IMR-90 (cell line): ENCODE data around the gene ZNF426. TPM values are rescaled to one million over a fixed set of nuclear protein-coding genes. Genes with fewer than 3 reads are reported as not detected.
A peak's percentile ranks its signal among the peaks of the same experiment; 100 is the strongest.

Source experiments
- ATAC-seq: fragments of 200-7000 bp; cut with Tn5 transposase; 2 replicates; pipeline ENCODE4 v1.9.1; 2020; ENCODE audit warnings: low read depth, mild to moderate bottlenecking, moderate library complexity
- BruUV-seq: library from RNA; stranded (reverse); fragments of 400-500 nt; replicated peaks from 2 replicates; lab custom pipeline; 2021; lab: Mats Ljungman, UMichigan
- CTCF ChIA-PET: fragments of 300-600 bp; formaldehyde crosslinking; extraction: SDS; loops from one replicate; lab custom pipeline; 2021; ENCODE audit warnings: antibody characterized with exemption; lab: Yijun Ruan, JAX
- POLR2A ChIA-PET: fragments of 300-600 bp; sonication (Branson Sonifier 250); formaldehyde crosslinking; loops from one replicate; lab custom pipeline; 2022; ENCODE audit warnings: antibody characterized with exemption; ENCODE audit not compliant: unreplicated experiment; lab: Charles Lee
- DNase-seq: peaks from one replicate; pipeline ENCODE4 v3.0.0; 2013
- H2AFZ ChIP-seq: replicated peaks from 2 replicates; pipeline ENCODE3; 2013; ENCODE audit warnings: low read length, mild to moderate bottlenecking; ENCODE audit not compliant: poor library complexity
- H2AK5ac ChIP-seq: 2 replicates; pipeline ENCODE4 v1.6.1; 2013; ENCODE audit warnings: low read depth, low read length, inconsistent platforms
- H2AK9ac ChIP-seq: replicated peaks from 2 replicates; pipeline ENCODE3; 2013; ENCODE audit warnings: mild to moderate bottlenecking, low read depth, low read length, moderate library complexity; ENCODE audit not compliant: poor library complexity
- H2BK120ac ChIP-seq: 2 replicates; pipeline ENCODE4 v1.6.1; 2013; ENCODE audit warnings: low read depth, low read length, inconsistent platforms
- H2BK15ac ChIP-seq: 3 replicates; pipeline ENCODE4 v1.6.1; 2013; ENCODE audit warnings: low read depth, low read length, inconsistent platforms
- H2BK20ac ChIP-seq: 2 replicates; pipeline ENCODE4 v1.6.1; 2013; ENCODE audit warnings: low read depth, mild to moderate bottlenecking, inconsistent platforms, low read length, moderate library complexity
- H2BK5ac ChIP-seq: 2 replicates; pipeline ENCODE4 v1.6.1; 2013; ENCODE audit warnings: mild to moderate bottlenecking, low read depth, low read length, inconsistent platforms; ENCODE audit not compliant: poor library complexity, severe bottlenecking
- H3K14ac ChIP-seq: replicated peaks from 2 replicates; pipeline ENCODE4 v1.6.1; 2013; ENCODE audit warnings: low read depth, low read length, inconsistent platforms
- H3K18ac ChIP-seq: 2 replicates; pipeline ENCODE4 v1.6.1; 2013; ENCODE audit warnings: low read depth, low read length, control low read depth
- H3K23ac ChIP-seq: 2 replicates; pipeline ENCODE4 v1.6.1; 2013; ENCODE audit warnings: low read depth, low read length, inconsistent platforms
- H3K27ac ChIP-seq: 2 replicates; pipeline ENCODE4 v1.5.1; 2013; ENCODE audit warnings: mild to moderate bottlenecking, control low read depth, low read length; ENCODE audit not compliant: insufficient read depth
- H3K27me3 ChIP-seq: 2 replicates; pipeline ENCODE4 v1.6.1; 2013; ENCODE audit warnings: low read length; ENCODE audit not compliant: control insufficient read depth, insufficient read depth
- H3K36me3 ChIP-seq: 2 replicates; pipeline ENCODE4 v1.6.1; 2013; ENCODE audit warnings: low read length, mixed read lengths; ENCODE audit not compliant: control insufficient read depth, insufficient read depth
- H3K4ac ChIP-seq: 2 replicates; pipeline ENCODE4 v1.6.1; 2013; ENCODE audit warnings: low read depth, low read length, inconsistent platforms
- H3K4me1 ChIP-seq: 2 replicates; pipeline ENCODE4 v1.6.1; 2013; ENCODE audit warnings: low read length, mixed read lengths; ENCODE audit not compliant: control insufficient read depth, insufficient read depth
- H3K4me2 ChIP-seq: 2 replicates; pipeline ENCODE4 v1.6.1; 2013; ENCODE audit warnings: low read depth, mild to moderate bottlenecking, control low read depth, low read length, moderate library complexity
- H3K4me3 ChIP-seq: 2 replicates; pipeline ENCODE4 v1.5.1; 2013; ENCODE audit warnings: low read depth, mild to moderate bottlenecking, control low read depth, low read length, moderate library complexity; ENCODE audit not compliant: insufficient read depth
- H3K56ac ChIP-seq: 2 replicates; pipeline ENCODE4 v1.6.1; 2013; ENCODE audit warnings: low read length, inconsistent platforms; ENCODE audit not compliant: insufficient read depth; ENCODE audit errors: extremely low read depth
- H3K79me1 ChIP-seq, 2 experiments: 2 replicates each; pipeline ENCODE4 v1.6.1; 2013; ENCODE audit warnings: low read length in 2 of 2, inconsistent platforms in 1 of 2, low read depth in 1 of 2
- H3K9ac ChIP-seq: 2 replicates; pipeline ENCODE4 v1.6.1; 2013; ENCODE audit warnings: low read depth, low read length, control low read depth
- H3K9me1 ChIP-seq: 2 replicates; pipeline ENCODE4 v1.6.1; 2013; ENCODE audit warnings: low read length, inconsistent platforms; ENCODE audit not compliant: insufficient read depth
- H3K9me3 ChIP-seq: 2 replicates; pipeline ENCODE4 v1.6.1; 2013; ENCODE audit warnings: low read length; ENCODE audit not compliant: control insufficient read depth, insufficient read depth
- H4K20me1 ChIP-seq: 2 replicates; pipeline ENCODE4 v1.6.1; 2013; ENCODE audit warnings: low read length, inconsistent platforms; ENCODE audit not compliant: insufficient read depth
- H4K5ac ChIP-seq: 2 replicates; pipeline ENCODE4 v1.6.1; 2013; ENCODE audit warnings: mild to moderate bottlenecking, low read depth, low read length, control low read depth
- H4K8ac ChIP-seq, 2 experiments: 2 replicates each; pipeline ENCODE4 v1.6.1; 2013; ENCODE audit warnings: low read depth in 2 of 2, low read length in 2 of 2, control low read depth in 1 of 2, inconsistent platforms in 1 of 2
- H4K91ac ChIP-seq: 2 replicates; pipeline ENCODE4 v1.6.1; 2013; ENCODE audit warnings: low read depth, low read length, inconsistent platforms; ENCODE audit not compliant: insufficient read depth
- BHLHE40 ChIP-seq: fragments of 150-350 bp; IDR thresholded peaks from 2 replicates; pipeline ENCODE4 v1.6.1; 2016; ENCODE audit warnings: mild to moderate bottlenecking, low read depth, low read length
- CHD1 ChIP-seq: IDR thresholded peaks from 2 replicates; pipeline ENCODE4 v1.6.1; 2012; ENCODE audit warnings: low read depth, low read length, improper control_type of control experiment
- MXI1 ChIP-seq: IDR thresholded peaks from 2 replicates; pipeline ENCODE4 v1.6.1; 2012; ENCODE audit warnings: low read depth, mild to moderate bottlenecking, low read length, moderate library complexity, borderline replicate concordance
- NFE2L2 ChIP-seq: fragments of 150-350 bp; IDR thresholded peaks from 2 replicates; pipeline ENCODE4 v1.6.1; 2016; ENCODE audit warnings: low read depth, mild to moderate bottlenecking, low read length
- POLR2A ChIP-seq: IDR thresholded peaks from 2 replicates; pipeline ENCODE4 v1.6.1; 2012; ENCODE audit warnings: mild to moderate bottlenecking, low read depth, low read length
- RAD21 ChIP-seq: IDR thresholded peaks from 2 replicates; pipeline ENCODE4 v1.6.1; 2012; ENCODE audit warnings: low read length, improper control_type of control experiment
- RFX5 ChIP-seq: IDR thresholded peaks from 2 replicates; pipeline ENCODE4 v1.8.0; 2012; ENCODE audit warnings: low read depth, mild to moderate bottlenecking, low read length, moderate library complexity
- SMC3 ChIP-seq: fragments of 150-350 bp; IDR thresholded peaks from 2 replicates; pipeline ENCODE4 v1.6.1; 2016; ENCODE audit warnings: low read depth, mild to moderate bottlenecking, antibody characterized with exemption, low read length, moderate library complexity
- WGBS, 2 experiments: methylation state at CpG; one replicate each; pipeline versions ENCODE4 v1.1.5 to v1.1.7; 2013; ENCODE audit warnings: missing lambda C conversion rate in 2 of 2; ENCODE audit not compliant: insufficient read length in 1 of 2; ENCODE audit errors: extremely low coverage in 2 of 2; 5-methylcytosine and 5-hydroxymethylcytosine counted together
- dilution Hi-C: fragments of 300-500 bp; cut with HindIII; formaldehyde crosslinking; loops from one replicate; pipeline ENCODE4 v1.14.3; 2018; ENCODE audit warnings: low sequenced_read_pairs; ENCODE audit not compliant: unreplicated experiment
- in situ Hi-C: fragments of 300-500 bp; cut with MboI; formaldehyde crosslinking; loops from 3 replicates; pipeline ENCODE4 v1.14.3; 2019; ENCODE audit warnings: low sequenced_read_pairs, inconsistent platforms, mixed read lengths
- intact Hi-C: fragments of 100-400 bp; cut with micrococcal nuclease; formaldehyde crosslinking; loops from 2 replicates; pipeline ENCODE4 v1.10.0; 2022
- polyA plus RNA-seq, 3 experiments: library from polyadenylated mRNA; depleted of rRNA; stranded (reverse); fragments of >200 nt; gene quantifications; 2 replicates each; pipeline ENCODE4 v1.2.3, GENCODE V29; 2012; ENCODE audit warnings: low replicate concordance in 1 of 3
- total RNA-seq: library from RNA; depleted of rRNA; stranded (reverse); fragments of >200 nt; gene quantifications from 2 replicates; pipeline ENCODE4 v1.2.3, GENCODE V29; 2012
- TF ChIP-seq, protein P1 (sequence below): fragments of 150-350 bp; IDR thresholded peaks from 2 replicates; pipeline ENCODE4 v1.6.1; 2016; ENCODE audit warnings: low read depth, mild to moderate bottlenecking, low read length, moderate library complexity, borderline replicate concordance
- TF ChIP-seq, protein P2 (sequence below): fragments of 150-350 bp; IDR thresholded peaks from 2 replicates; pipeline ENCODE4 v1.6.1; 2017; ENCODE audit warnings: mild to moderate bottlenecking, antibody characterized with exemption, low read length, low read depth

The ZNF426 gene
- total and polyA plus RNA-seq, 2 of the 4 experiments (the other 2 are of a cell fraction) = 4.4 to 30.1 TPM

DNA sequence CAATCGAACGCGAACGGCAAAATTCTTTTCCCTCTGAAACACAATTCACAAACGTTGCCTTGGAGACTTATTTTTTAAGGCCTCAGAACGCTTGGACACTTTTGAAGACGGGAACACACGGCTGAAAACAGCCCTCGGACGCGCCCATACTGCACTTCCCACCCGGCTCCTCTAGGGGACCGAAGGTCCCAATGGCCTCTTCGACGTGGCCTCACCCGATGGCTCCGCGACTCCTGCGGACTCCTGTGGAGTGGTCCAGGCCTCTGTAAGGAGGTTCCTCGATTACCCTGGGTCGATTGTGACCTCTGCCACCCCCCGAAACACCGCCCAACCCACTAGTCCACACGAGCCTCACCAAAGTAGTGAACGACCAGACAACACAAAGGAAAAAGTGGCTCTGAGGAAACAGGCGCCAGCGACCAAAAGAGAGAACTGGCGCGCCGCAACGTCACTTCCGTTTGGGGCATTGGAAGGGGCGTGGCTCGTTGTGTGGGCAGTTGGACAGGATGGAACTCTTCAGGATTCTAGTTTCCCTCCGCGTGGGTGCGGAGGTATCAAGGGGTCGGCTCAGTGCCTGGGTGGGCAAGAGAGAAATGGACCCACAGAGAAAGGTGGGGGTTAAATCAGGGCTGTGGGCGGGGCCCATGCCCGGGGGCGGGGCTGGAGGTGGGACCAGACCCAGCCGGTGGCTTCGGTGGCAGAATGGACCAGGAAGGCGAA lies 40.1 kb downstream of the ZNF426 start, which contains the start of gene ZNF560:
Gene ZNF560, minus strand, starts transcription at position 434 of the 720 bp plus-strand sequence. CDS start 23,303 bp downstream, outside the sequence.
- intact Hi-C loops (no loop called here), dilution Hi-C loops (no loop called here), in situ Hi-C loops (no loop called here)
- ChIA-PET POLR2A (no interaction called here), CTCF (no interaction called here)
- Histone ChIP-seq H3K27ac (no peak within 1 kb of the TSS), H4K5ac (no peak within 1 kb of the TSS), H2BK20ac (no peak within 1 kb of the TSS), H2AK5ac (no peak within 1 kb of the TSS), H2AK9ac (no peak within 1 kb of the TSS), H4K8ac (peak within 1 kb of the TSS in 1 of 2 experiments; percentile 87; a peak in 2 of 4 replicates), H2AFZ (peak within 1 kb of the TSS; percentile 91), H2BK15ac (no peak within 1 kb of the TSS), H3K9ac (no peak within 1 kb of the TSS), H3K4me1 (no peaks in the 10 kb centered on the region), H3K27me3 (no peaks in the 10 kb centered on the region), H3K79me1 (no peaks in the 10 kb centered on the region), H3K14ac (peak within 1 kb of the TSS; percentile 66; the same call in 1 of the 2 replicates), H3K9me1 (no peaks in the 10 kb centered on the region), H3K4me2 (peak within 1 kb of the TSS; percentile 54; the same call in 1 of the 2 replicates), H3K36me3 (no peaks in the 10 kb centered on the region), H3K4me3 (peak within 1 kb of the TSS; percentile 66), H4K91ac (no peak within 1 kb of the TSS), H3K9me3 (peaks cover 8% of the 10 kb centered on the region), H3K56ac (no peak within 1 kb of the TSS), H4K20me1 (no peaks in the 10 kb centered on the region), H3K23ac (0 out of 2 replicates have a peak within 1 kb of the TSS, but pooled peaks have one; percentile 42), H3K18ac (no peak within 1 kb of the TSS), H3K4ac (peak within 1 kb of the TSS; percentile 61; the same call in 1 of the 2 replicates), H2BK120ac (no peak within 1 kb of the TSS), H2BK5ac (no peak within 1 kb of the TSS)
- DNase-seq (peak; percentile 12), ATAC-seq (peak; percentile 86)
- WGBS, 2 experiments = 3% methylated on average over 19 of the region's 44 CpGs; no CpG with 5 or more reads in 1 of the 2 experiments
- BruUV-seq = no TSS peak
- TF ChIP-seq, protein P1, sequence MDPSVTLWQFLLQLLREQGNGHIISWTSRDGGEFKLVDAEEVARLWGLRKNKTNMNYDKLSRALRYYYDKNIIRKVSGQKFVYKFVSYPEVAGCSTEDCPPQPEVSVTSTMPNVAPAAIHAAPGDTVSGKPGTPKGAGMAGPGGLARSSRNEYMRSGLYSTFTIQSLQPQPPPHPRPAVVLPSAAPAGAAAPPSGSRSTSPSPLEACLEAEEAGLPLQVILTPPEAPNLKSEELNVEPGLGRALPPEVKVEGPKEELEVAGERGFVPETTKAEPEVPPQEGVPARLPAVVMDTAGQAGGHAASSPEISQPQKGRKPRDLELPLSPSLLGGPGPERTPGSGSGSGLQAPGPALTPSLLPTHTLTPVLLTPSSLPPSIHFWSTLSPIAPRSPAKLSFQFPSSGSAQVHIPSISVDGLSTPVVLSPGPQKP = no peak
- TF ChIP-seq NFE2L2 (no peak), RFX5 (no peak), RAD21 (no peak), MXI1 (no peak), CHD1 (no peak), BHLHE40 (no peak), SMC3 (no peak), POLR2A (no peak)
- TF ChIP-seq, protein P2, sequence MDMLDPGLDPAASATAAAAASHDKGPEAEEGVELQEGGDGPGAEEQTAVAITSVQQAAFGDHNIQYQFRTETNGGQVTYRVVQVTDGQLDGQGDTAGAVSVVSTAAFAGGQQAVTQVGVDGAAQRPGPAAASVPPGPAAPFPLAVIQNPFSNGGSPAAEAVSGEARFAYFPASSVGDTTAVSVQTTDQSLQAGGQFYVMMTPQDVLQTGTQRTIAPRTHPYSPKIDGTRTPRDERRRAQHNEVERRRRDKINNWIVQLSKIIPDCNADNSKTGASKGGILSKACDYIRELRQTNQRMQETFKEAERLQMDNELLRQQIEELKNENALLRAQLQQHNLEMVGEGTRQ = no peak
